T-helper 2 cell (primary cell): ENCODE measurements around the gene GSN.

ENCODE experiments used
- DNase-seq, 5 experiments: peaks; one replicate each; pipeline versions ENCODE4 v3.0.0 to v3.0.0-alpha.2; 2012 to 2022

Gene GSN

GRCh38 chr9:121304707-121305106 is 36.7 kb downstream of the GSN start:
- no peak for DNase-seq

GRCh38 chr9:121305269-121305994 is 37.5 kb downstream of the GSN start:
- no peak for DNase-seq

- DNase-seq = no peak
These were observed 40.0 kb downstream of the GSN start for GRCh38 chr9:121307976-121308375.

- DNase-seq = no peak
These were observed 40.8 kb downstream of the GSN start for GRCh38 chr9:121308765-121309164.

GRCh38 chr9:121309171-121309570 is 41.2 kb downstream of the GSN start:
- DNase-seq = no peak

- no peak for DNase-seq
These were observed 42.0 kb downstream of the GSN start for GRCh38 chr9:121309833-121310425.

- no peak for DNase-seq
These were observed 42.6 kb downstream of the GSN start for GRCh38 chr9:121310571-121310970.

GRCh38 chr9:121312169-121312568 is 44.2 kb downstream of the GSN start:
- no peak for DNase-seq

GRCh38 chr9:121313458-121314152 is 45.6 kb downstream of the GSN start:
- DNase-seq = no peak

GRCh38 chr9:121316378-121316777 is 48.4 kb downstream of the GSN start:
- DNase-seq = no peak

- no peak for DNase-seq
These were observed 49.0 kb downstream of the GSN start for GRCh38 chr9:121316852-121317373.

- no peak for DNase-seq
These were observed 50.0 kb downstream of the GSN start for GRCh38 chr9:121317737-121318630.

- DNase-seq = no peak
These were observed 50.8 kb downstream of the GSN start for GRCh38 chr9:121318631-121319382.

- DNase-seq = no peak
These were observed 51.4 kb downstream of the GSN start for GRCh38 chr9:121319383-121319780.

- peak in 1 of 5 experiments; percentile 25 for DNase-seq
These were observed 53.1 kb downstream of the GSN start for GRCh38 chr9:121321016-121321503.

- peak in 1 of 5 experiments; percentile 19 for DNase-seq
These were observed 54.2 kb downstream of the GSN start for GRCh38 chr9:121322037-121322736.

GRCh38 chr9:121322737-121323448 is 54.9 kb downstream of the GSN start:
- no peak for DNase-seq

- no peak for DNase-seq
These were observed 55.6 kb downstream of the GSN start for GRCh38 chr9:121323449-121324151.

GRCh38 chr9:121324316-121324715 is 56.4 kb downstream of the GSN start:
- DNase-seq = no peak

GRCh38 chr9:121324755-121325154 is 56.8 kb downstream of the GSN start:
- no peak for DNase-seq
